ENCODE results near the gene BCAT1.
"Not testable (repeated sequence)": the region's sequence is repeated elsewhere in the genome, so short reads cannot be mapped to it uniquely, and the experiment has no call there.

The BCAT1 gene

GRCh38 chr12:24852420-24852819, 96.5 kb downstream of the BCAT1 start:
- no peak for DNase-seq

GRCh38 chr12:24851883-24852282, 97.0 kb downstream of the BCAT1 start:
- not testable (repeated sequence) for DNase-seq

- DNase-seq: no peak
Measured at GRCh38 chr12:24851341-24851740, 97.6 kb downstream of the BCAT1 start.

GRCh38 chr12:24850496-24850895, 98.4 kb downstream of the BCAT1 start:
- DNase-seq: no peak

GRCh38 chr12:24848941-24849477, 99.9 kb downstream of the BCAT1 start:
- no peak for DNase-seq

GRCh38 chr12:24846689-24847088, 102.2 kb downstream of the BCAT1 start:
- no peak for DNase-seq

GRCh38 chr12:24845615-24846014, 103.3 kb downstream of the BCAT1 start:
- DNase-seq: no peak

GRCh38 chr12:24840046-24840800, 108.7 kb downstream of the BCAT1 start:
- no peak for DNase-seq

GRCh38 chr12:24839268-24839791, 109.6 kb downstream of the BCAT1 start:
- DNase-seq: no peak

- no peak for DNase-seq
Measured at GRCh38 chr12:24838531-24838950, 110.4 kb downstream of the BCAT1 start.

GRCh38 chr12:24835377-24835776, 113.5 kb downstream of the BCAT1 start:
- DNase-seq: no peak

GRCh38 chr12:24833513-24833912, 115.4 kb downstream of the BCAT1 start:
- no peak for DNase-seq

GRCh38 chr12:24823808-24824515, 124.9 kb downstream of the BCAT1 start:
- DNase-seq: no peak

- no peak for DNase-seq
Measured at GRCh38 chr12:24822121-24822899, 126.6 kb downstream of the BCAT1 start.

GRCh38 chr12:24821691-24822090, 127.2 kb downstream of the BCAT1 start:
- no peak for DNase-seq

GRCh38 chr12:24820872-24821271, 128.0 kb downstream of the BCAT1 start:
- no peak for DNase-seq

GRCh38 chr12:24818351-24818750, 130.6 kb downstream of the BCAT1 start:
- no peak for DNase-seq

GRCh38 chr12:24815114-24815423, 133.8 kb downstream of the BCAT1 start:
- no peak for DNase-seq

- DNase-seq: no peak
Measured at GRCh38 chr12:24814379-24815113, 134.4 kb downstream of the BCAT1 start.

- DNase-seq: no peak
Measured at GRCh38 chr12:24810378-24810777, 138.5 kb downstream of the BCAT1 start.

- not testable (repeated sequence) for DNase-seq
Measured at GRCh38 chr12:24809306-24809705, 139.6 kb downstream of the BCAT1 start.

- no peak for DNase-seq
Measured at GRCh38 chr12:24808651-24809050, 140.2 kb downstream of the BCAT1 start.

GRCh38 chr12:24806386-24806785, 142.5 kb downstream of the BCAT1 start:
- no peak for DNase-seq

Measured in NCI-H1417 treated with DMSO at 0.1 percent for 48 hours (cell line).